Parathyroid adenoma (tissue), 2 donors: ENCODE results near the gene PRKN.

Source experiments
- H2AFZ ChIP-seq: fragments of 300-600 bp; sonication (generic); one replicate; pipeline ENCODE4 v1.7.0; 2017; ENCODE audit warnings: antibody characterized with exemption, mild to moderate bottlenecking
- H3K27ac ChIP-seq: fragments of 300-600 bp; sonication (generic); one replicate; pipeline ENCODE4 v1.7.0; 2017
- H3K27me3 ChIP-seq: fragments of 300-600 bp; sonication (generic); one replicate; pipeline ENCODE4 v1.7.0; 2017; ENCODE audit warnings: low read length; ENCODE audit not compliant: control insufficient read depth, insufficient read depth
- H3K36me3 ChIP-seq: fragments of 300-600 bp; sonication (generic); one replicate; pipeline ENCODE4 v1.7.0; 2017; ENCODE audit warnings: low read length; ENCODE audit not compliant: control insufficient read depth, insufficient read depth
- H3K4me1 ChIP-seq: fragments of 300-600 bp; sonication (generic); one replicate; pipeline ENCODE4 v1.7.0; 2017; ENCODE audit warnings: control low read depth
- H3K4me2 ChIP-seq: fragments of 300-600 bp; sonication (generic); one replicate; pipeline ENCODE4 v1.7.0; 2017; ENCODE audit warnings: low read length
- H3K4me3 ChIP-seq: fragments of 300-600 bp; sonication (generic); one replicate; pipeline ENCODE4 v1.7.0; 2017; ENCODE audit warnings: low read depth, low read length
- H3K79me2 ChIP-seq: fragments of 300-600 bp; sonication (generic); one replicate; pipeline ENCODE4 v1.7.0; 2017; ENCODE audit warnings: control low read depth
- H3K9ac ChIP-seq: fragments of 300-600 bp; sonication (generic); one replicate; pipeline ENCODE4 v1.7.0; 2017; ENCODE audit warnings: mild to moderate bottlenecking
- H3K9me3 ChIP-seq: fragments of 300-600 bp; sonication (generic); one replicate; pipeline ENCODE4 v1.7.0; 2017; ENCODE audit warnings: low read length; ENCODE audit not compliant: control insufficient read depth
- CTCF ChIP-seq: fragments of 300-600 bp; sonication (generic); IDR thresholded peaks from one replicate; pipeline ENCODE4 v1.7.0; 2017; ENCODE audit warnings: antibody characterized with exemption, mild to moderate bottlenecking
- donor health status: primary hyperparathyroidism.

PRKN gene

GRCh38 chr6:161921602-161922395, 805.8 kb downstream of the PRKN start:
- no peaks in the 10 kb centered on the region for H3K79me2 ChIP-seq
- no peaks in the 10 kb centered on the region for H3K9me3 ChIP-seq
- no peak for TF ChIP-seq CTCF
- no peaks in the 10 kb centered on the region for H3K4me1 ChIP-seq
- no peak overlapping the region for H2AFZ ChIP-seq
- no peak overlapping the region for H3K4me3 ChIP-seq
- no peak overlapping the region for H3K9ac ChIP-seq
- H3K4me2 ChIP-seq, result no peak overlapping the region
- H3K27me3 ChIP-seq, result no peaks in the 10 kb centered on the region
- H3K36me3 ChIP-seq, result no peaks in the 10 kb centered on the region
- no peak overlapping the region for H3K27ac ChIP-seq

DNA sequence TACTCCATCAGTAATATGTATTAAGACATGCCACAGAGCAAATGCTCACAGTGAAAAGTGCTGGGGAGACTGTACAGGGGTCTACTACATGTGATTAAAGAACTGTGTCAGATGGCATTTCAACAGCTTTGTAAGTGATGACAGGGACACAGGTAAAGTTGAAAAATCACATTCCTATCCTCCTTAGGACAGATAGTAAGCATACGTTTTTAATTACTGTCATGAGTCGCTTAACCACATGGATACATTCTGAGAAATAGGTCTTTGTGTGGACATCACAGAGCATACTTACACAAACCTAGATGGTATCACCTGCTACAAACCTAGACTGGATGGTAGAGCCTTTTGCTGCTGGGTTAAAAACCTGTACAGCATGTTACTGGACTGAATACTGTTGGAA, 807.9 kb downstream of the PRKN start:
- no peaks in the 10 kb centered on the region for H3K27me3 ChIP-seq
- H3K79me2 ChIP-seq, result no peaks in the 10 kb centered on the region
- H3K4me2 ChIP-seq, result no peak overlapping the region

GRCh38 chr6:161918628-161919205, 808.8 kb downstream of the PRKN start:
- Histone ChIP-seq H3K79me2 (no peaks in the 10 kb centered on the region), H3K9me3 (no peaks in the 10 kb centered on the region), H3K36me3 (no peaks in the 10 kb centered on the region), H3K27ac (no peak overlapping the region), H3K4me1 (no peaks in the 10 kb centered on the region), H3K9ac (no peak overlapping the region), H3K4me2 (no peak overlapping the region), H3K27me3 (no peaks in the 10 kb centered on the region), H3K4me3 (no peak overlapping the region), H2AFZ (no peak overlapping the region)
- no peak for TF ChIP-seq CTCF

More for the DNA sequence above, 807.9 kb downstream of the PRKN start:
- Histone ChIP-seq H3K4me1 (no peaks in the 10 kb centered on the region), H2AFZ (no peak overlapping the region), H3K9ac (no peak overlapping the region), H3K27ac (no peak overlapping the region), H3K36me3 (no peaks in the 10 kb centered on the region), H3K4me3 (no peak overlapping the region), H3K9me3 (no peaks in the 10 kb centered on the region)
- no peak for TF ChIP-seq CTCF

DNA sequence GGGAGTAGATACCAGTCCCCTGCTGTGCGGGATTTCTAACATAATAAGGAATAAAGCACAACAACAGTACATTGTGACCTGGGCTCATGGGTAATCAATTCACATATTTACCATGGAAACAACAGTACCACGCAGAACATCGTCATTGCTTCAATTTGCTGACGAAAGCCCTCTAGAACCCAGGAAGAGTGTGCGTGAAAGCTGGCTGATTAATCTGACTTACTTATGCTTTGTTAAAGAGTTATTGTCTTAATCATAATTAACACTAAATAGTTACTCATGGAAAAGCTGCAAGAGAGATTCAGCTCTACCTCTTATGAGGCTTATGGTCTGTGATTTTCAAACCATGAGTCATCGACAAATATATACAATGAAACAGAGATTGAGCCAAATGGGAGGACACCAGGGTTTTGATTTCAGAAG, 809.4 kb downstream of the PRKN start:
- H3K4me1 ChIP-seq, result no peaks in the 10 kb centered on the region
- H2AFZ ChIP-seq, result no peak overlapping the region
- TF ChIP-seq CTCF, result no peak
- H3K79me2 ChIP-seq, result no peaks in the 10 kb centered on the region
- H3K27ac ChIP-seq, result no peak overlapping the region
- no peak overlapping the region for H3K4me3 ChIP-seq
- no peak overlapping the region for H3K9ac ChIP-seq
- no peak overlapping the region for H3K4me2 ChIP-seq
- H3K9me3 ChIP-seq, result no peaks in the 10 kb centered on the region
- no peaks in the 10 kb centered on the region for H3K27me3 ChIP-seq
- H3K36me3 ChIP-seq, result no peaks in the 10 kb centered on the region
